Osteoblast (primary cell): ENCODE measurements around the gene PADI3. TPM values are rescaled to one million over a fixed set of nuclear protein-coding genes. Genes with fewer than 3 reads are reported as not detected.

Source experiments
- DNase-seq: peaks from one replicate; pipeline ENCODE4 v3.0.0; 2011; ENCODE audit warnings: low spot score, mixed read lengths; ENCODE audit not compliant: insufficient read length; ENCODE audit errors: missing footprints
- H2AFZ ChIP-seq: 2 replicates; pipeline ENCODE4 v1.6.0; 2011; ENCODE audit warnings: mild to moderate bottlenecking, low read length
- H3K27ac ChIP-seq: 2 replicates; pipeline ENCODE4 v1.5.1; 2011; ENCODE audit warnings: mild to moderate bottlenecking, low read depth, low read length, moderate library complexity
- H3K27me3 ChIP-seq: 2 replicates; pipeline ENCODE4 v1.6.0; 2012; ENCODE audit warnings: mild to moderate bottlenecking, control low read depth, inconsistent platforms, low read length, moderate library complexity; ENCODE audit not compliant: insufficient read depth
- H3K36me3 ChIP-seq: 2 replicates; pipeline ENCODE4 v1.5.1; 2011; ENCODE audit warnings: mild to moderate bottlenecking, low read length, control low read depth, moderate library complexity; ENCODE audit not compliant: insufficient read depth
- H3K4me1 ChIP-seq: 2 replicates; pipeline ENCODE4 v1.5.1; 2011; ENCODE audit warnings: mild to moderate bottlenecking, low read length, control low read depth, moderate library complexity; ENCODE audit not compliant: insufficient read depth
- H3K4me2 ChIP-seq: 2 replicates; pipeline ENCODE4 v1.6.0; 2011; ENCODE audit warnings: mild to moderate bottlenecking, low read length; ENCODE audit not compliant: insufficient read depth
- H3K4me3 ChIP-seq: fragments of 200-600 bp; sonication (generic); 3 replicates; pipeline ENCODE4 v1.5.1; 2012; ENCODE audit warnings: mild to moderate bottlenecking, low read length, inconsistent platforms; ENCODE audit not compliant: insufficient read depth
- H3K79me2 ChIP-seq: 2 replicates; pipeline ENCODE4 v1.6.0; 2012; ENCODE audit warnings: mild to moderate bottlenecking, low read length, control low read depth, inconsistent platforms; ENCODE audit not compliant: insufficient read depth
- H3K9me3 ChIP-seq: 2 replicates; pipeline ENCODE4 v1.5.1; 2011; ENCODE audit warnings: low read depth, low read length, control low read depth
- H4K20me1 ChIP-seq: 2 replicates; pipeline ENCODE4 v1.6.0; 2012; ENCODE audit warnings: mild to moderate bottlenecking, low read length, control low read depth; ENCODE audit not compliant: insufficient read depth
- CTCF ChIP-seq: IDR thresholded peaks from 2 replicates; pipeline ENCODE4 v1.5.1; 2011; ENCODE audit warnings: mild to moderate bottlenecking, low read depth, low read length, moderate library complexity; ENCODE audit errors: extremely low read depth
- total RNA-seq: library from RNA; depleted of rRNA; stranded (reverse); fragments of >200 nt; gene quantifications from 2 replicates; pipeline ENCODE4 v1.2.3, GENCODE V29; 2012

The PADI3 gene
- total RNA-seq, 1 donor = not detected

GRCh38 chr1:17212009-17212408 lies 36.9 kb upstream of the PADI3 start:
- Histone ChIP-seq H3K4me1 (peaks cover 31% of the 10 kb centered on the region), H3K4me3 (no peak overlapping the region), H3K79me2 (no peaks in the 10 kb centered on the region), H3K9me3 (no peaks in the 10 kb centered on the region), H3K27ac (no peak overlapping the region), H3K27me3 (no peaks in the 10 kb centered on the region), H3K4me2 (no peak overlapping the region), H3K36me3 (no peaks in the 10 kb centered on the region), H4K20me1 (no peaks in the 10 kb centered on the region), H2AFZ (no peak overlapping the region)
- TF ChIP-seq CTCF = no peak
- DNase-seq = peak; percentile 76

- Histone ChIP-seq H3K4me1 (peaks cover 31% of the 10 kb centered on the region), H3K79me2 (no peaks in the 10 kb centered on the region), H3K27ac (peak overlapping the region; percentile 23), H3K36me3 (no peaks in the 10 kb centered on the region), H3K4me3 (peak overlapping the region; percentile 12), H3K9me3 (no peaks in the 10 kb centered on the region), H4K20me1 (no peaks in the 10 kb centered on the region), H2AFZ (peak overlapping the region; percentile 78), H3K27me3 (no peaks in the 10 kb centered on the region), H3K4me2 (peak overlapping the region; percentile 44)
- no peak for TF ChIP-seq CTCF
- DNase-seq = peak; percentile 95
These were observed 36.3 kb upstream of the PADI3 start for GRCh38 chr1:17212487-17213121.

GRCh38 chr1:17213148-17213781 lies 35.6 kb upstream of the PADI3 start:
- no peaks in the 10 kb centered on the region for H4K20me1 ChIP-seq
- H3K4me1 ChIP-seq = peaks cover 28% of the 10 kb centered on the region
- H3K4me3 ChIP-seq = no peak overlapping the region
- H3K27me3 ChIP-seq = no peaks in the 10 kb centered on the region
- peak overlapping the region; percentile 44 for H3K4me2 ChIP-seq
- H3K27ac ChIP-seq = peak overlapping the region; percentile 23
- H3K9me3 ChIP-seq = no peaks in the 10 kb centered on the region
- H3K79me2 ChIP-seq = no peaks in the 10 kb centered on the region
- no peak for TF ChIP-seq CTCF
- peak overlapping the region; percentile 78 for H2AFZ ChIP-seq
- no peaks in the 10 kb centered on the region for H3K36me3 ChIP-seq
- DNase-seq = no peak

- no peak for DNase-seq
- no peaks in the 10 kb centered on the region for H3K79me2 ChIP-seq
- H3K9me3 ChIP-seq = no peaks in the 10 kb centered on the region
- H3K4me1 ChIP-seq = peaks cover 27% of the 10 kb centered on the region
- H3K36me3 ChIP-seq = no peaks in the 10 kb centered on the region
- H4K20me1 ChIP-seq = no peaks in the 10 kb centered on the region
- no peak overlapping the region for H3K4me2 ChIP-seq
- H3K27me3 ChIP-seq = no peaks in the 10 kb centered on the region
- no peak for TF ChIP-seq CTCF
- H3K4me3 ChIP-seq = no peak overlapping the region
- H2AFZ ChIP-seq = no peak overlapping the region
- H3K27ac ChIP-seq = no peak overlapping the region
These were observed 35.1 kb upstream of the PADI3 start for GRCh38 chr1:17213782-17214148.
